ENCODE data around the gene KAZN.

Gene KAZN

GRCh38 chr1:14787604-14788003 lies 189.1 kb downstream of the KAZN start:
- DNase-seq (ENCODE audit: low spot score) = no peak
- TF ChIP-seq CTCF (IDR thresholded peaks at IDR 0.05; ENCODE audit: borderline replicate concordance, control extremely low read depth, extremely low read depth, insufficient read depth, missing control alignments) = no peak
- in situ Hi-C loops (cut with MboI; ENCODE audit: low sequenced_read_pairs, unreplicated experiment) = no loop called here

- in situ Hi-C loops (cut with MboI; ENCODE audit: low sequenced_read_pairs, unreplicated experiment) = no loop called here
- TF ChIP-seq CTCF (IDR thresholded peaks at IDR 0.05; ENCODE audit: borderline replicate concordance, control extremely low read depth, extremely low read depth, insufficient read depth, missing control alignments) = no peak
- no peak for DNase-seq (ENCODE audit: low spot score)
Observed at GRCh38 chr1:14788080-14788479, 189.6 kb downstream of the KAZN start.

- no peak for DNase-seq (ENCODE audit: low spot score)
- TF ChIP-seq CTCF (IDR thresholded peaks at IDR 0.05; ENCODE audit: borderline replicate concordance, control extremely low read depth, extremely low read depth, insufficient read depth, missing control alignments) = no peak
- in situ Hi-C loops (cut with MboI; ENCODE audit: low sequenced_read_pairs, unreplicated experiment) = no loop called here
Observed at GRCh38 chr1:14790982-14791381, 192.5 kb downstream of the KAZN start.

- in situ Hi-C loops (cut with MboI; ENCODE audit: low sequenced_read_pairs, unreplicated experiment) = no loop called here
- no peak for DNase-seq (ENCODE audit: low spot score)
- no peak for TF ChIP-seq CTCF (IDR thresholded peaks at IDR 0.05; ENCODE audit: borderline replicate concordance, control extremely low read depth, extremely low read depth, insufficient read depth, missing control alignments)
Observed at GRCh38 chr1:14791654-14792053, 193.2 kb downstream of the KAZN start.

GRCh38 chr1:14794136-14794768 lies 195.8 kb downstream of the KAZN start:
- DNase-seq (ENCODE audit: low spot score) = no peak
- in situ Hi-C loops (cut with MboI; ENCODE audit: low sequenced_read_pairs, unreplicated experiment) = no loop called here
- no peak for TF ChIP-seq CTCF (IDR thresholded peaks at IDR 0.05; ENCODE audit: borderline replicate concordance, control extremely low read depth, extremely low read depth, insufficient read depth, missing control alignments)

- in situ Hi-C loops (cut with MboI; ENCODE audit: low sequenced_read_pairs, unreplicated experiment) = no loop called here
- DNase-seq (ENCODE audit: low spot score) = no peak
- TF ChIP-seq CTCF (IDR thresholded peaks at IDR 0.05; ENCODE audit: borderline replicate concordance, control extremely low read depth, extremely low read depth, insufficient read depth, missing control alignments) = no peak
Observed at GRCh38 chr1:14794906-14795305, 196.4 kb downstream of the KAZN start.
